Fibroblast of villous mesenchyme (primary cell): ENCODE results near the gene PTPRA. TPM values are rescaled to one million over a fixed set of nuclear protein-coding genes. Genes with fewer than 3 reads are reported as not detected.

Experiments
- DNase-seq: peaks from one replicate; pipeline ENCODE4 v3.0.0-alpha.2; 2010; ENCODE audit warnings: low read depth
- H3K4me3 ChIP-seq: 2 replicates; pipeline ENCODE4 v1.5.1; 2011; ENCODE audit warnings: low read depth, mild to moderate bottlenecking, low read length
- CTCF ChIP-seq: IDR thresholded peaks from 2 replicates; pipeline ENCODE4 v1.5.1; 2012; ENCODE audit warnings: low read depth, mild to moderate bottlenecking, low read length; ENCODE audit not compliant: insufficient read depth
- total RNA-seq: library from RNA; depleted of rRNA; stranded (reverse); fragments of >200 nt; gene quantifications from 2 replicates; pipeline ENCODE4 v1.2.3, GENCODE V29; 2012

PTPRA gene
- total RNA-seq, 1 donor: 41.5 TPM

GRCh38 chr20:2867081-2867864 is 6.0 kb upstream of the PTPRA start:
- no peak for TF ChIP-seq CTCF
- DNase-seq: no peak

GRCh38 chr20:2869381-2869780 is 3.9 kb upstream of the PTPRA start:
- H3K4me3 ChIP-seq: no peak overlapping the region
- no peak for DNase-seq
- no peak for TF ChIP-seq CTCF

More at GRCh38 chr20:2867081-2867864, 6.0 kb upstream of the PTPRA start:
- H3K4me3 ChIP-seq: no peak overlapping the region

- H3K4me3 ChIP-seq: no peak overlapping the region
- DNase-seq: peak; percentile 32
- TF ChIP-seq CTCF: no peak
Measured at GRCh38 chr20:2871111-2871465, 2.2 kb upstream of the PTPRA start.

- peak overlapping the region; percentile 81 for H3K4me3 ChIP-seq
- no peak for DNase-seq
- TF ChIP-seq CTCF: no peak
Measured at GRCh38 chr20:2871661-2872458, 1.4 kb upstream of the PTPRA start.

- DNase-seq: peak; percentile 64
- peak overlapping the region; percentile 81 for H3K4me3 ChIP-seq
- TF ChIP-seq CTCF: peak; percentile 35
Measured at GRCh38 chr20:2872459-2873009, 747 bp upstream of the PTPRA start.

- DNase-seq: peak; percentile 50
- peak overlapping the region; percentile 81 for H3K4me3 ChIP-seq
- no peak for TF ChIP-seq CTCF
Measured at GRCh38 chr20:2873747-2874041, 413 bp downstream of the PTPRA start.
